Omental fat pad (tissue), 4 donors: ENCODE data around the gene SCUBE3. TPM values are rescaled to one million over a fixed set of nuclear protein-coding genes. Genes with fewer than 3 reads are reported as not detected.

ENCODE experiments used
- ATAC-seq: fragments of 150-250 bp; one replicate; pipeline ENCODE4 v1.9.1; 2016; ENCODE audit warnings: mild to moderate bottlenecking, moderate library complexity; ENCODE audit not compliant: low FRiP score
- DNase-seq: peaks from one replicate; pipeline ENCODE4 v3.0.0-alpha.2; 2019; ENCODE audit warnings: low spot score
- total RNA-seq, 4 donors: library from RNA; depleted of rRNA; stranded (reverse); fragments of >200 nt; gene quantifications; one replicate each; pipeline ENCODE4 v1.1.0, GENCODE V29; 2016
- TF ChIP-seq, protein P1 (sequence below), 3 donors: fragments of 450-650 bp; IDR thresholded peaks; one replicate each; pipeline ENCODE4 v1.5.1; 2016 to 2017; ENCODE audit warnings: antibody characterized with exemption in 3 of 3, mild to moderate bottlenecking in 3 of 3, moderate library complexity in 2 of 3

The SCUBE3 gene
- total RNA-seq, 4 donors from 2014 or later = 0.06 to 0.47 (median 0.11) TPM

DNA sequence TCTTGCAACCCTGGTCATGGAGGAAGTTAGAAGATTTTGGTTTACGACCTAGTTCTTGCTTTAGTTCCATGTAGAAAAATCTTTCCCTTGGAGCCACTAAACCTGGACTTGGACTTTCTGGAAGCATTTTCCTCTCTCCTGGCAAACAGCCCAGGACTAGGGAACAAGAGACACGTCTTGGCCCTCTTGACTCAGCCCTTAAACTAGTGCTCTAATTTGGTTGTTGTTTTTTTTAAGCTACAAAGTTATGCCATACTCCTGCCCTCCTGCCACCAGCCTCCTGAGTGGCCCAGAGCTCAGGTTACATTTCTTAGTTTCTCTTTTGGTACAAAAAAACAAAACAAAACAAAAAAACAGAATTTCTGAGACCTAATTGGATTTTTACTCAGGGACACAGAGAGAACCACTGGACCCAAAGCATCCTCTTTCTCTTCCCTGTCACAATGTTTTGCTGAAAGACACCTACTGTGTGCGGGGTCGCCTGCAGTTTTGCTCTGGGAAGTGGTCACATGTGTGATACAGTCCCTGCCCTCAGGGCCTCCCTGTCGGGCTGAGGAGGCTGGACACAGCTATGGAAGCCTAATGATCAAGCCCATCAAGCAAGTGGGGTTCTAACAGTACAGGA is 32.3 kb upstream of the SCUBE3 start:
- DNase-seq = no peak
- ATAC-seq = no peak

GRCh38 chr6:35181933-35182612 is 31.7 kb upstream of the SCUBE3 start:
- TF ChIP-seq, protein P1, sequence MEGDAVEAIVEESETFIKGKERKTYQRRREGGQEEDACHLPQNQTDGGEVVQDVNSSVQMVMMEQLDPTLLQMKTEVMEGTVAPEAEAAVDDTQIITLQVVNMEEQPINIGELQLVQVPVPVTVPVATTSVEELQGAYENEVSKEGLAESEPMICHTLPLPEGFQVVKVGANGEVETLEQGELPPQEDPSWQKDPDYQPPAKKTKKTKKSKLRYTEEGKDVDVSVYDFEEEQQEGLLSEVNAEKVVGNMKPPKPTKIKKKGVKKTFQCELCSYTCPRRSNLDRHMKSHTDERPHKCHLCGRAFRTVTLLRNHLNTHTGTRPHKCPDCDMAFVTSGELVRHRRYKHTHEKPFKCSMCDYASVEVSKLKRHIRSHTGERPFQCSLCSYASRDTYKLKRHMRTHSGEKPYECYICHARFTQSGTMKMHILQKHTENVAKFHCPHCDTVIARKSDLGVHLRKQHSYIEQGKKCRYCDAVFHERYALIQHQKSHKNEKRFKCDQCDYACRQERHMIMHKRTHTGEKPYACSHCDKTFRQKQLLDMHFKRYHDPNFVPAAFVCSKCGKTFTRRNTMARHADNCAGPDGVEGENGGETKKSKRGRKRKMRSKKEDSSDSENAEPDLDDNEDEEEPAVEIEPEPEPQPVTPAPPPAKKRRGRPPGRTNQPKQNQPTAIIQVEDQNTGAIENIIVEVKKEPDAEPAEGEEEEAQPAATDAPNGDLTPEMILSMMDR (IDR thresholded peaks at IDR 0.05) = no peak
- no peak for DNase-seq
- ATAC-seq = peak; percentile 48

More for the DNA sequence above, 32.3 kb upstream of the SCUBE3 start:
- TF ChIP-seq, protein P1 (IDR thresholded peaks at IDR 0.05) = no peak

GRCh38 chr6:35183281-35183680 is 30.5 kb upstream of the SCUBE3 start:
- ATAC-seq (no peak), DNase-seq (no peak)
- TF ChIP-seq, protein P1 (IDR thresholded peaks at IDR 0.05) = no peak

DNA sequence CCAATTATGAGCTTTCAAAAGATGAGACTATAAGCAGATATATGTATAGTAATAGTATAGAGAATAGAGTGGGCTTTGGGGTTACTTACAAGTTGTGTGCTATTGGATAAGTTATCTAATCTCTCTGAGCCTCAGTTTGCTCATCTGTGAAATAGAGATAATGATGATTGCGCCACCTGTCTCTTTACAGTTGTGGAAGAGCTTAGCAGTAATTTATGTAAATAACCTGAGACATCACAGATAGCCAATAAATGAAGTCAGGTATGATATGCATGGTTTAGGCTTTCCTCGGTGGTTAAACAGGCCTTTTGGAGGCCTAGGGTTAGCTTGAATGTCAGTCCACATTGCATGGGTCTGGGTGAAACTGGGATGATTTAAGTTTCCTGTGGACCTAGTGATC is 29.8 kb upstream of the SCUBE3 start:
- TF ChIP-seq, protein P1 (IDR thresholded peaks at IDR 0.05) = no peak
- DNase-seq (no peak), ATAC-seq (no peak)

DNA sequence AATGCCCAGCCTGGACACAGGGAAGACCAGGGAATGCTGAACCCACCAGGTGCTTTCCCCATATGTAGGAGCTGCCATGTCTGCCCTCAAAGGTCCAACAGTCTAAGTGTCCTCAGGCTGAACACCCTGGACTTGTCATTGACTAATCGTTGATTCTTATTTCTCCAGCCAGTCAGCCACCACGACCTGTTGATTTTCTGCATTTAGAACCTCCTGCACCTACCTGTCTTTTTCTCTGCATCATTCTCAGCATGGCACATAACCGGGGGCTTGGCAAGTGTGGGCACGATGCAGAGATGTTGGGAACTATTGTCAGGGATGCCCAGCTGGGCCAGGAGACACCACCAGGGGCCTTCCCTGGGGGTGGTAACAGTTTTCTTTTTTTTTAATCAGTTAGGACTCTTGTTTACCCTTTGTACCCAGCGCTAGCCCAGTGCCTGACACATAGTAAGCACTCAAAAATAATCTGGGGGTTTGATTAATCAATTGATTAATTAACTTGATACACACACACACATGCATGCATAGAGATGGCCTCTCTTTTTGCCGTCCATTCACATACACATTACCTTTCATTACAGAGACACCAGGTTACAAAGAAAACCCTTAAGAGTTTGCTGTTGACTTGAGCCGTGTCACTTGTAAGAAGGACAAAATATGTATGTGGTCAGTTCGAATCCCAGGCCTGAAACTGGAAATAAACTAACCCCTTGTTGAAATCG is 29.0 kb upstream of the SCUBE3 start:
- DNase-seq (no peak), ATAC-seq (no peak)
- TF ChIP-seq, protein P1 (IDR thresholded peaks at IDR 0.05) = no peak

GRCh38 chr6:35185302-35185681 is 28.5 kb upstream of the SCUBE3 start:
- TF ChIP-seq, protein P1 (IDR thresholded peaks at IDR 0.05) = no peak
- ATAC-seq (no peak), DNase-seq (no peak)
